HG03571 (cell line): ENCODE data around the gene CACNA1I.

Source experiments
- ATAC-seq: cut with Tn5 transposase; IDR thresholded peaks from one replicate; pipeline ENCODE4 v1.9.1; 2021; ENCODE audit not compliant: unreplicated experiment

The CACNA1I gene

DNA sequence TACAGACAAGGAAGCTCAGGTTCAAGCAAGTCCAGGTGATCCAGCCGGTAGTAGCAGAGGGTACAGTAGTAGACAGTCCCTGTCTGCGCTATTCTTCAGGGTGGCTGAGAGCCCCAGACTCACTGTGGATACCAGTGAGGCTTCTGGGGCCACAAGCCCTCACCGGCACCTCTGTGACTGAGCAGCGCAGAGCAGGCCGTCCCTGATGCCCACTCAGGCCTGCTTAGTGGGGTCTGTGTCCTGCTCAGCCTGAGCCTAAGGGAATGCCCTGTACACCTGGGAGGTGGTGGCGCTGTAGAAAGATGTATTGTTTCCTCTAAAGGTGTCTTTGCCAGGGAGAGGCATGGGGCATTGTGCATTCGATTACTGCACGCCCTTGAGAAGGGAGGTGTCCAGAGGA, 143.8 kb downstream of the CACNA1I start:
- no peak for ATAC-seq

DNA sequence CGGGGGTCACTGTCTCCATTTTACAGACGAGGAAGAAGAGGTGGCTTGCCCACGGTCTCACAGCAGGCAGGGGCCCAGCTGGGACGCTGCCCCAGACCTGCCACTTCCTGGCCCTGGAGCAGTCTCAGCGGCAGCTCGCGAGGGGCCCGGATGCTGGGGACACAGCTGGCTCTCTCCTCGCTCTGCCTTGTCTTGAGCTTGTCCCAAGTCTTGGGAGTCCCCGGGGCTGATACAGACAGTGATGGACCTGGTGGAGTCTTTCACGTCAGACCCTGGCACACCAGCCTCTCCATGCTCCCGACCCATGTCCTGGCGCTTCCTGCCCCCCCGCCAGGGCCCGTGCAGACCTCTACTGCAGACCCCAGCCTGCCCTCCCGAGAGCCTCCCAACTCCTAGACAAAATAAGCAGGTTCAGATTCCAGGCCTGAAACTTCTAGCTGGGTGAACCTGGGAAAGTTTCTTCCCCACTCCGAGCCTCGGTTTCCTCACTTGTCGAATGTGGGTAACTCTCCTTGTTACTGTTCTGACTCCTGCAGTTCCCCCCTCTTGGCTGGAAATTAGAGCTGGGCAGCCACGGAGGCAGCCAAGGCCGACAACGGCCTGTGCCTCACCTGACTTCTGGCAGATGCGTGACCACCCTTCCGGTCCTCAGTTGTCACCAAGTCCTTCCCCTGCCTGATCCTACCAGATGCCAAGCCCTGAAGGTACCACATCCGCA, 145.4 kb downstream of the CACNA1I start:
- no peak for ATAC-seq

DNA sequence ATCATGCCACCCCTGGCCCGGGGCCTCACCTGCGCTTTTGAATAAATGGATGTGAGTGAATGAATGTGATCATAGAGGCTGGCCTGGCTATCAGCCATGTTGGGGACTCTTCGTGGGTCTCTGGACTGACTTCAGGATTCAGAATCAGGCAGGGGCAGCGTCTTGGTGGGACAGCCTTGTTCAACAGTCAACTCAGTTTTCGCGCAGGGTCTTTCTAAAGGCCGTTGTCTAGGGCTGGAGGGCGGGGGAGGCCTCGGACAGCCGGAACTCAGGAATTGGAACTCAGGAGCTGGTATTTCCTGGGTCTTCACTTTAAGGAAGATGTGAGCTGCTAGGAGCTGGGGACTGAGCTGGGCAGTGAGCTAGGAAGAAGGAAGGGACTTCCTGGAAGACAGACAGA, 146.0 kb downstream of the CACNA1I start:
- no peak for ATAC-seq

DNA sequence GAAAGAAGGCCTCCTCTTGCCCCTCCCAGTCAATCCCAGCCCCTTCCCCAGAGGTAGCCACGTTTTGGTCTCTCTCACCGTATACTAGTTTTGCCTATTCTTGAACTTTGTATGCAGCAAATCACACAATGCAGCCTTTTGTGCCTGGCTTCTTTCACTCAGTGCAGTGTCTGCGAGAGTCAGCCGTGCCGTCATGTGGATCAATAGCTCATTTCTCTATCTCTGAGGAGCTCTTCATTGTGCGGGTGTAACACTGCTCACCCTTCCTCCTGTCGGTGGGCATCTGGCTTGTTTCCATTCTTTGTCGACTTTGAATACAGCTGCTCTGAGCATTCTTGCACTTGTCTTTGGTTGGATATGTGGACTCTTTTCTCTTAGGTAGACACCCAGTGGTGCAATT, 146.5 kb downstream of the CACNA1I start:
- ATAC-seq: no peak

DNA sequence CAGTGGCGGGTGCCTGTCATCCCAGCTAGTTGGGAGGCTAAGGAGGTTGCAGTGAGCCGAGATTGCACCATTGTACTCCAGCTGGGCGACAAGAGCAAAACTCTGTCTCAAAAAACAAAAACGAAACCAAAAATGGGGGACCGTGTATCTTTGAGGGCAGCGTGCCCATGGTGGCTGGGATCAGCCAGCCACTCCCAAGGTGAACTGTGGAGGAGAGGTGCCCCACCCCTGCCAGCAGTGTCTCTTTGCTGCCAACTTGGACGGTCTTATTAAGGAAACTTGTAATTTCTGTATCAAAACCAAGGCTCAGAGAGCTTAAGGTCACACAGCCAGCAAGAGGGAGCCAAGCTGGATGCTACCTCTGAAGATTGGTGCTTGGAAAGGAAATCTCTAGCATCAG, 147.7 kb downstream of the CACNA1I start:
- no peak for ATAC-seq

DNA sequence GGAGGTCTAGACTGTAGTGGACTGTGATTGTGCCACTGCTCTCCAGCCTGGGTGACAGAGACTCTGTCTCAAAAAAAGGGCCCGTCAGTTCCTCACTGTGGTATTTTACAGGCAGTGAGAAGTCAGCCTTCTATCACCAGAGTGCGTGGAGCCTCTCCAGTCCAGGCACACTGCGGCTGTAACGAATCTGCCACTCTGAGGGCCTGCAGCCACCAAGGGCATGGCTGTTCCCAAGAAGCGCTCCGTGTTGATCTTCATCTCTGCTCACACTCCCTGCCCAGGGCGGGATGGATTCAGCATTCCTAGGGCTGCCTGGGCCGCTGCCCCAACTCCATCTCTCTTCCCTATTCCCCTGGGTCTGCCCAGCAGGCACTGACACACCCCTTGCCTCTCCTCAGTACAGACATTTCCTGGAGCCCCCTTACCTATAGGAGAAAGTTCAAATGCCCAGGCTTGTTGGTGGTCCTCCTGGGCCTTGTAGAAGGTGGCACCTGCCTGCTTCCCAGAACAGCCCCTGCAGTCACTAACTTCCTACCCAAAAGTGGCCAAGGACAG, 148.4 kb downstream of the CACNA1I start:
- no peak for ATAC-seq

DNA sequence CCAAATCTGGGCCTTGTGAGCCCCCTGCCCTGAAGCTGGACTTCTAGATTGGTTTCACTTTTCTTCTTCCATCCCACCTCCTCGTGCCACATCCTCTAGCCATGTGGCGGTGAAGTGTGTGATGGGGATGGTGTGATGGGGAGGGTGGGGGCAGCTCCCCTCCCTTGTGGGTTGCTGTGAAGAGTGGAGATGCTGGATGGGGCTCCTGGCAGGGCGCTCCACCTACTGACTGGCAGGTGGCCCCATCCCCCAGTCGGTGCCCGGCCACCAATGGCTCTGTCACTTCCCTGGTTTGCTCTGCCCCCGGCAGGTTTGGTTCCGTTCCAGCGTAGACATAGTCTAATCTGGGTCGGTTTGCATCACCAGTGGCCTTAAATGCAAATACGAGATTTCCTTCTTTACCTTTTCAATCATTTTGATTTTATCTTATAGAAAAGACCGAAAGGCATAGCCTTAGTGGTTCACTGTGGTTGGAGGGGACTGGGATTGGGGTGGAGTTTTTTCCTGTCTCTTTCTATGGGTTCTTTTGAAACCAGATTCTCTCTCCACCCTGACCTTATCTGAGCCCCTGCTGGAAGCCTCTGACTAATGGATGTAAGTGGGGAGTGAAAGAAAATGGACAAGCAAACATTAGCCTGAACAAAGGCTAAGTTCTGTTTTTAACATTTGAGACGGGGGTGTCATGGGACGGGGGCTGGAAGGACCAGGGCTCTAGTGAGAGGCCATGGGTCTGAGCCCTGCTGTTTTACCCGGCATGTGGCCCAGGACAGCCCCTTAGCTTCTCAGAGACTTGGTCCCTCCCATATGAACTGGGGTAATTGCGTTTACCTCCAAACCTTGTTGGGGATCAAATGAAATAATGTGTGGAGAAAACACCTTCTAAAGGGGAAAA, 149.3 kb downstream of the CACNA1I start:
- no peak for ATAC-seq

DNA sequence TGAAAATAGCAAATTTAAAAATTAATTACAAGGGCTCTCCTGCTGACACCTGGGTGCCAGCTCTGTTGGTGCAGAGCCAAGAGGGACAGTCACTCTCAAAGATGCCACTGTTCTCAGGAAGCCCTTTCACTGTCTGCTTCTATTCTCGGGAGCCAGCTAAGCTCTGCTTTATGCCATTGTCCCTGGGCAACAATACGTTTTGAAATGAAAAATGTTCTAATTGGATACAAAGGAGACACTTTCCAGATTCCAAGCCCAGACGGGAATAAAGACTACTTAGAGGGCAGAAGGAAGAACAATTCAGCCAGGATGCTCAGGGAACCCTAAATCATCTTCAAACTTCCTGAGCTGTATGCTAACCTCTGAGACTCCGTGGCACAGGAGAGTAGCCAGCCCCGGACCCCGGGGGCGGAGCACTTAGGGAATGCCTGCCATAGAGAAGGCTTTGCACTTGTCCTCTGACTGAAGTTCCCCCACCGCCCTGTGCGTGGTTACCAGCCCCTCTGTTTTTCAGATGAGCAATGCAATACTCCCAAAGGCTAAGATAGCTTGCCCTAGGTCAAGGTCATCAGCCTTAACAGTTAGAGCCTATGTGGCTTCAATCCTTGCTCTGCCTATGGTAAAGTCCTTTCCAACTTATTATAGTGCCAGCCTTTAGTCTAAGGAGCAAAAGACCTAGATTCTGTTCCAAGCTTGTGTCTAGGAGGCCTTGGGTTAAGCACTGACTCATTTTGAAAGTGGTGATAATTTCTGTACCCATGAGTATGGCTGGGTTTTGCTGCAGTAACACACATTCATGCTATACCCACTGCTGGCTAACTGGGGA, 150.9 kb downstream of the CACNA1I start:
- ATAC-seq: no peak

DNA sequence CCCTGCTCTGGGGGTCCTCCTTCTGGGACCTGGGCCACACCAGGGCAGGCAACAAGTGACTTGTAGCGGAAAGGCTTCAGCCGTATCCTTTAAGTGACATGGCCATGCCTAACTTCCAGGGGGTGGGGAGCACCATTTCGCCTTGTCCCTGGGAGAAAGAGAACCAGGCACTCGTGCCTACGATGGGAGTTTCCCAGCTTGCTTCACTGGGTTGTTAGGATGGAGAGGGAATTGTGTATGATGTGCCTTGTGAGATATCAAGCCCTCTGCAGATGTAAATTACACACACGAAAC, 151.4 kb downstream of the CACNA1I start:
- no peak for ATAC-seq

DNA sequence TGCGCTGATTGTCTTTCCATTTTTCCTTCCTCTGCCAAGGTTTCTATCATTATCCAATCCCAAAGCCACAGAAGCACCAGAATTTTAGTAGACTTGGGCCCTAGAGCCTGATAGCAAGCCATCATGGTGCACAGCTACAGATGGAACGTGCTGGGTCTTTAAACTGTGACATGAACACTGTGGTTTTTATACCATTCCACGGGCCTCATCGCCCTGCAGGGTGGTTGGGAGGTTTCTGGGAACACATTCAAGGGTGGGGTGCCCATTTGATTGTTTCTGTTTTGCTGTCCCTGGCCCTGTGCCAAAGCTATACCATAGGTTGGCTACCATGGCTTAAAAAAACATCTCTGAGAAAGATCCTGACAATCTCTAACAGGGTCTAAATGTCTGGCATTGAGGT, 151.9 kb downstream of the CACNA1I start:
- no peak for ATAC-seq

DNA sequence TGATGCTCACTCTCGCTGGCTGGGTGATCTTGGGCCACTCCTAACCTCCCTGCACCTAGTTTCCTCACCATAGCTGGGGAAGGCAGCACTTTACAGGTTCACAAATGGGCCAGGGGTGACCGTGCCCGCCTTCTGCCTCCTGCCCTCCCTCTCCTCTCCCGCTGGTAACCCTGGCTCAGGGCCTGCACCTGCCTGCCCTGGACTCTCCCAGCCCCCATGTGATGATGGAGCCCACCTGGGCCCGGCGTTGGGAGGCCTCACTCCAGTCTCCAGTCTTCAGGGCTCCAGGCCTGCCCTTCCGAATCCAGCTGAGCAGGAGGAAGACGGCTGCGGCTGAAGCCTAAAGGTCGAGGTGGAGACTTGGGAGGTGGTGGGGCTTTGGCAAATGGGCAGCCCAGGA, 152.9 kb downstream of the CACNA1I start:
- ATAC-seq: no peak

DNA sequence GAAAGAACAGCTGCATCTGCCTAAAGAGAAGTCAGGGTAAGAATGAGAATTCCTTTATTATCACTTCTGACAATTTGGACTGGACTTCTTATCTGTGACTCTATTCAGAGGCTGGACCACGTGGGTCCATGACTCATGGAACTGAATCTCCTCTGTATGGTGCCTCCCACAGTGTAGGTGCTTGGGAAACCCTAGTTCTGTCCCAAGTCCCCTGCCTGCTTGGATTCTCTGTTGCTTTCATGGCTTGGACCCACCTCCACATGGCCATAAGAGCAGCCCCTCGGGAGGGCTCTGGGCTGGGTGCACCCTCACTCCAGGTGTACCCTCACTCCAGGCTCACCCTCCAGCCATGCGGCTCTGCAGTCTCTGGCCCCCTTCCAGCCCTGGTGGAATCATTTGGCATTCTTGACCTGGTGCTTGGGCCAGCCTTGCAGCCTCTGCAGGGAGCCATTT, 153.4 kb downstream of the CACNA1I start:
- no peak for ATAC-seq

DNA sequence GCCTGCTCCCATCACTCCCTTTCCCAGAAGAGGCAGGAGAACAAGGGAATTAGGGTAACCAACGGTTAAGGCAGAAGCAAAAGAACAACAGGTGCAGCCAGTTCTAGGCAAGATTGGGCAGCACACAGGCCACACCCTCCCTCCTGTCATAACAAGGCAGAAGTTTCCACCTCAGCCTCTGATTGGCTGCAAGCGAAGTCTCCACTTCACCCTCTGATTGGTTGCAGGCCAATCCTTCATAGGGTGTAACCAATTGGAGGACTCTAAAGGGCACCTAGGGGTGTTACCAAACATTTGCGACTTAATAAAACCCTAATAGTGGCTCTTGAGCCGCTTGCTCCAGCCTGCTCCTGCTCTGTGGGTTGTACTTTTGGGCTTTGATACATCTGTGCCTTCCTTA, 153.8 kb downstream of the CACNA1I start:
- no peak for ATAC-seq

DNA sequence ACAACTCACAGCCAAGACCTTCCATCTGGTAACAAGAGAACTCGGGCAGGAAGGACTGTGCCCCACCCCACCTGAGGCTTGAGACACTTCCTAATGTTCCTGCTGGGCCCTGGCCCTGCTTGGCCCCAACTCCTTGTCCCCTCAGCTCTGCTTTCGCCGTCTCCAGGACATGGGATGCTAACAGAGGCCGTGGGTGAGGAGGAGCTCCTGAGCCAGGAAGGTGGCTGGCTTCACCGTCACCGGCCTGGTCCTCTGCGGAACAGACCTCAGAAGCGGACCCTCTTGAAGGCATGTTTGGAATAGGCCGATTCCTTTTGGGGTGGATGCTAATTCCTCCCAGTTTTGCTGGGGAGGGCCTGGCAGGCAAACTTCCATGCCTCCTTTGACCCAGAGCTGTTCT, 154.3 kb downstream of the CACNA1I start:
- ATAC-seq: no peak

DNA sequence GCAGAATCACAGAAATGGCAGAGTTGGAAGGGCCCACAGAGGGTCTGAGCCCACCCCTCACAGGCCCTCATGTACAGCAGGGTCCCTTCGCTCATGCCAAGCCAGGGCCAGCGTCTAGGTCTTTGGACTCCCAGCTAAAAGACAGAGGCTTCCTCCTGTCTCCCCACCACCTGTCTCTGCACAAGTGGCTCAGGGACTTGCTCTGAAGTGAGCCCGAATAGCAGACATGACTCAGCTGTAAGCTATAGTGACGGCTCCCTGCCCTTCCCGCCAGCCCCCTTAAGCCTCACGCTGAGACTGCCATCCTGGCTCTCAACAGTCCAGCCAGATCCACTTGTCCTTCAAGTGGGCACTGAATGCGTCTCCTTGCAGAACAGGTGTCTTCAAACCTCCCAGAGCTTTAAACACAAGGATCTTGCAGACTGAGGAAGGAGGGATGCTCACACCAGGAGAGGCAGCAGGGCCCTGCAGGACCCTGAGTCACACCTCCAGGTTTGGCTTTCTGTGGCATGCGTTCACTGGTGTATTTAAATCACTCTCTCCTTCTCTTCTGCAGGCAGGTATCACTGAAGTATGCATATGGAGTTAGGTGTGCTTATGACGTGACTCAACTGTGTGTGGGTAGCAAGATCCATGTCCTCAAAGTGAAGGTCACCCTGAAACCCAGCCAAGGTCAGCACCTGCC, 154.9 kb downstream of the CACNA1I start:
- no peak for ATAC-seq

DNA sequence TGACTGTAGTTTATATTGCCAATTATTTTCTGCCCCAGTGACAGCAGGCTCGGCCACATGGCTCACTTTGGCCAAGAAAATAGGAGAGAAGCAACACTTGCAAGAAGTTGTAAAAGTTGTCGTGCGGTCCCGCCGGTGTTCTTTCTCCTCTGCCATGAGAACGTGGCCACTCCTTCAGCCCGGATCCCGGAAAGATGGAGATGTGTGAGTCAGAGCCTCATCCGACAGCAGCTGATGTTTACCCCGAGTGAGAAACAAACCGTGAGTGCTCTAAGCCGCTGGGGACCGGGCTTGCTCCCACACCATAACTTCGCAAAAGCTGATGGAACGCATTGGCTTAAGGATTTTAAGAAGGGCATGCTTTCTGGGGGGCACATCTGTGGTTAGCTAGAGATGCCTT, 157.0 kb downstream of the CACNA1I start:
- no peak for ATAC-seq

DNA sequence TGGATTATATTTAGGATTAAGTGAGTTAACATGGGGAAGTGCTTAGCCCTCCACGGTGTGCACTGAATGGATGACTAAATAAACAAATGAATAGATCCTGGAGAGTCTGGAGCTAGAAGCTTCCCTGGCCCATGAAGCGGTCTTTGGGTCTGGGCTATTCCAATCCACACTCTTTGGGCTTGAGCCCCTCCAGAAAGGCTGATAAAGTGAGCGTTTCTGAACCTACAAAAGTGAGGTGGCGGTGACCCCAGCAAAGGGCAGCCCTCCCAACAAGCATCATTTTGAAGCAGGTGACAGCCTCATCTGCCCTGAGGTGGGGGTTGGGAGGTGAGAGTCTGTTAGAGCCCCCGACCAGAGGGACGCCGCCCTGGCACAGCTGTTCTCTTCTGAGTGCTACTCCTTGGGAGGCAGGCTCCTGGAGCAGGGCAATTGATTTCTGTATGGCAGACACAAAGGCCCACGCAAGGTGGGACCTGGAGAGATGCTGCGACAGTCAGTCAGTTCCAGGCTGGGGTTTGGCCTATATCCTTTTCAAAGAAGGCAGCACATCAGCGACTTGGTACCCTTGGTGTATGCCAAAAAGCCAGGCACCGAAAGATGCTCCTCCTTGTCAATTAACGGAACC, 157.8 kb downstream of the CACNA1I start:
- no peak for ATAC-seq

DNA sequence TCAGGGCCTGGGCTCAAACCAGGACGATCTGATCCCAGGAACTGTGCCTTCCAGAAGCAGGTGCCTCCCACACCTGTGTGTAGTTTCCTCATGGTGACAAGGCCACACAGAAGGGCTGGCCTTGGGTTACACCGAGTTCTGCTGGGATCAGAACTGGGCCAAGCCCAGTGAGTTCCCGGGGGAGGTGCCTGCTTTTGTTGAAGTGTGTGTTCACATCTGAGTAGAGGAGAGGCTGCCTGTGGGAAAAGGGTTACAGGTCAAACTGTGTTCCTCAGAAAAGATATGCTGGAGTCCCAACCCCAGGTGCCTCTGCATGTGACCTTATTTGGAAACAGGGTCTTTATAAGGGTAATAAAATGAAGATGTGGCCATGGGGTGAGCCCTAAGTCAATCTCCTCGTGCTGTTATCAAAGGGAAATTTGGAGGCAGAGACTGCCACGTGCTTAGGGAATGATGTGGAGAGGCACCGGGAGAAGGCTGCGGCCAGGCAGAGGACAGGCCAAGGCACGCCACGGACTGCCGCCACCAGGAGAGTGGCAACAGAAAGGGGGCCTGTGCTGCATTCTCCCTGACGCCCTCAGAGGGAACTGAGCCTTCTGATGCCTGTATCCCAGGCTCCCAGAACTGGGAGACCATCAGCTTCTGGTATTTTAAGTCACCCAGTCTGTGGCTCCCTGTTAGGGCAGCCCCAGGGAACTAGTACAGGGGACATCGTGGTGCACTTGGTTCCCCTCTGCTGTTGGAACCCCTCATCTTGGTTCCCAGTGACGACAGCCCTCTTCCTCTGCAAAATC, 158.8 kb downstream of the CACNA1I start:
- no peak for ATAC-seq

DNA sequence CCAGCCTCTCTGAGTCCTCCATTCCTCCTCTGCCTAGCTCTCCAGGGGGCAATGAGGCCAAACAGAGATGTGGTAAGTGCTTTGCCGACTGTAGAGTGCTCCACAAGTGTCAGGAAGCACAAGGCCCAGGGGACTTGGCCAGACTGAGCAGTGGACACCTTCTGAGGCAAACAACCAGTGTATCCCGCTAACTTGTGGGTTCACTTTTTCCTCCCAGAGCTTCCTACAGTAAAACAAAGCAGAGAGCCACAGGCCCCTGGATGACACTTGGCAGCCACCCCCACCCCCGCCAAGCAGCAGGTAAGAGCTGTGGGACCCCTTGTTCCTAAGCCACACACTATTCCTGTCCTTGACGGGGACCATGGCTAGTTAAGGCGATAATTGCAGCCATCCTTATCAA, 160.9 kb downstream of the CACNA1I start:
- no peak for ATAC-seq
